K562 (cell line): ENCODE results near the gene ZSCAN12. TPM values are rescaled to one million over a fixed set of nuclear protein-coding genes. Genes with fewer than 3 reads are reported as not detected.

Experiments used
- ATAC-seq: fragments of 200-7000 bp; cut with Tn5 transposase; 3 replicates; pipeline ENCODE4 v1.9.1; 2020; ENCODE audit warnings: moderate library complexity
- BruUV-seq: library from RNA; stranded (reverse); fragments of 400-500 nt; replicated peaks from 2 replicates; lab custom pipeline; 2021; lab: Mats Ljungman, UMichigan
- CTCF ChIA-PET: fragments of 300-600 bp; formaldehyde crosslinking; extraction: SDS; loops from one replicate; lab custom pipeline; 2021; ENCODE audit warnings: low intra/inter-chr PET ratio; lab: Yijun Ruan, JAX
- POLR2A ChIA-PET: fragments of 300-600, 350-650 bp; sonication (Branson Sonifier 250); formaldehyde crosslinking; extraction: SDS; loops from one replicate; lab custom pipeline; 2021; ENCODE audit warnings: antibody characterized with exemption, inconsistent platforms; lab: Yijun Ruan, JAX
- DNase-seq, 4 experiments: peaks; one replicate each; pipeline versions ENCODE4 v3.0.0 to v3.0.0-alpha.2; 2011 to 2018; ENCODE audit warnings: low spot score in 3 of 4, mixed read lengths in 3 of 4; ENCODE audit errors: extremely low read depth in 1 of 4
- FAIRE-seq: peaks from 2 replicates; lab custom pipeline; 2011; peaks lifted over from hg19 to GRCh38; lab: Jason Lieb, UNC
- H2AFZ ChIP-seq: 2 replicates; pipeline ENCODE4 v1.6.0; 2011; ENCODE audit warnings: low read depth, low read length, control low read depth, inconsistent platforms
- H3K27ac ChIP-seq: fragments of 200-600 bp; 3 replicates; pipeline ENCODE4 v1.8.0; 2011; ENCODE audit warnings: low read depth, mild to moderate bottlenecking, control low read depth, inconsistent platforms, low read length, moderate library complexity, mixed read lengths; ENCODE audit errors: extremely low read depth
- H3K27me3 ChIP-seq, 2 experiments: fragments of 300-600 bp in 1 of 2; 2 replicates in 1 of 2; 3 replicates in 1 of 2; pipeline versions ENCODE4 v1.6.0 to v1.8.0; 2011; ENCODE audit warnings: inconsistent platforms in 2 of 2, low read length in 2 of 2, mild to moderate bottlenecking in 1 of 2, mixed read lengths in 1 of 2, moderate library complexity in 1 of 2; ENCODE audit not compliant: control insufficient read depth in 2 of 2, insufficient read depth in 2 of 2
- H3K36me3 ChIP-seq: fragments of 300-600 bp; 3 replicates; pipeline ENCODE4 v1.8.0; 2011; ENCODE audit warnings: mild to moderate bottlenecking, low read length, inconsistent platforms; ENCODE audit not compliant: control insufficient read depth, insufficient read depth
- H3K4me1 ChIP-seq, 2 experiments: fragments of 200-600 bp in 1 of 2; replicated peaks in 1 of 2; 2 replicates in 1 of 2; 3 replicates in 1 of 2; pipeline versions ENCODE4 v1.5.1 to v1.8.0; 2011; ENCODE audit warnings: inconsistent platforms in 2 of 2, low read length in 2 of 2, mild to moderate bottlenecking in 1 of 2, mixed read lengths in 1 of 2, moderate library complexity in 1 of 2; ENCODE audit not compliant: control insufficient read depth in 2 of 2, insufficient read depth in 2 of 2
- H3K4me2 ChIP-seq: 2 replicates; pipeline ENCODE4 v1.6.1; 2011; ENCODE audit warnings: low read length, control low read depth, inconsistent platforms, mixed read lengths; ENCODE audit not compliant: insufficient read depth
- H3K4me3 ChIP-seq: fragments of 200-600 bp; sonication (generic), shearing (Covaris generic); 2 replicates; pipeline ENCODE4 v1.5.1; 2016; ENCODE audit warnings: control low read depth, inconsistent platforms
- H3K79me2 ChIP-seq: fragments of 200-600 bp; 3 replicates; pipeline ENCODE4 v1.8.0; 2011; ENCODE audit warnings: low read length, inconsistent platforms; ENCODE audit not compliant: control insufficient read depth, insufficient read depth
- H3K9ac ChIP-seq, 2 experiments: 2 replicates each; pipeline versions ENCODE4 v1.6.0 to v1.6.1; 2011; ENCODE audit warnings: low read depth in 2 of 2, low read length in 2 of 2, control low read depth in 1 of 2, inconsistent platforms in 1 of 2, mild to moderate bottlenecking in 1 of 2, mixed read lengths in 1 of 2; ENCODE audit not compliant: insufficient read depth in 1 of 2
- H3K9me1 ChIP-seq: one replicate; pipeline ENCODE4 v1.6.0; 2011; ENCODE audit warnings: inconsistent platforms, mild to moderate bottlenecking, low read length, moderate library complexity; ENCODE audit not compliant: control insufficient read depth, insufficient read depth
- H3K9me3 ChIP-seq: replicated peaks from 2 replicates; pipeline ENCODE4 v1.5.1; 2011; ENCODE audit warnings: low read depth, low read length, inconsistent platforms; ENCODE audit not compliant: control insufficient read depth, insufficient read depth
- H4K20me1 ChIP-seq: replicated peaks from 2 replicates; pipeline ENCODE4 v1.6.1; 2011; ENCODE audit warnings: low read length, inconsistent platforms, mixed read lengths; ENCODE audit not compliant: control insufficient read depth, insufficient read depth
- CEBPG ChIP-seq, 3 experiments: fragments of 200-800 bp in 1 of 3; sonication (Bioruptor generic) in 1 of 3; sonication (generic) in 1 of 3; formaldehyde crosslinking in 1 of 3; IDR thresholded peaks in 2 of 3; conservative IDR thresholded peaks in 1 of 3; 2 replicates each; pipeline versions ENCODE4 v1.6.1 to v1.8.0; 2016 to 2022; ENCODE audit warnings: missing compliant biosample characterization in 2 of 3, missing genetic modification characterization in 2 of 3, mild to moderate bottlenecking in 1 of 3, missing genetic modification reagents in 1 of 3
- CHD1 ChIP-seq: fragments of 200-600 bp; sonication (generic); IDR thresholded peaks from one replicate; pipeline ENCODE4 v1.6.1; 2012; ENCODE audit warnings: mild to moderate bottlenecking, moderate library complexity, low read length, inconsistent platforms
- DDX20 ChIP-seq: fragments of 450-650 bp; IDR thresholded peaks from 2 replicates; pipeline ENCODE4 v1.6.1; 2016; ENCODE audit warnings: missing genetic modification characterization, low read depth, mild to moderate bottlenecking, missing compliant biosample characterization, moderate library complexity
- FOXJ2 ChIP-seq: fragments of 200-800 bp; sonication (Bioruptor generic); IDR thresholded peaks from 2 replicates; pipeline ENCODE4 v1.6.1; 2016; ENCODE audit warnings: missing genetic modification characterization, missing compliant biosample characterization
- HDAC6 ChIP-seq: IDR thresholded peaks from 2 replicates; pipeline ENCODE4 v1.6.1; 2012; ENCODE audit warnings: low read depth, mild to moderate bottlenecking, control low read depth, inconsistent platforms, low read length, moderate library complexity
- MECOM ChIP-seq: fragments of 250-450 bp; sonication (Bioruptor Pico); IDR thresholded peaks from 2 replicates; pipeline ENCODE4 v1.8.0; 2022; ENCODE audit warnings: inconsistent platforms
- MYC ChIP-seq, 2 experiments: fragments of 250-450 bp in 1 of 2; sonication (Bioruptor Pico) in 1 of 2; IDR thresholded peaks; 2 replicates each; pipeline versions ENCODE4 v1.5.1 to v1.6.1; 2012 to 2021; ENCODE audit warnings: low read depth in 2 of 2, borderline replicate concordance in 1 of 2, improper control_type of control experiment in 1 of 2, low read length in 1 of 2, mild to moderate bottlenecking in 1 of 2, moderate library complexity in 1 of 2
- OTX1 ChIP-seq: fragments of 450-650 bp; formaldehyde crosslinking; IDR thresholded peaks from 2 replicates; pipeline ENCODE4 v1.4.0; 2022; ENCODE audit warnings: mild to moderate bottlenecking
- PML ChIP-seq: IDR thresholded peaks from 2 replicates; pipeline ENCODE4 v1.6.1; 2012; ENCODE audit warnings: low read length, inconsistent platforms
- SMAD1 ChIP-seq: fragments of 150-350 bp; IDR thresholded peaks from 2 replicates; pipeline ENCODE4 v1.6.1; 2014; ENCODE audit warnings: low read length, low read depth; ENCODE audit not compliant: partially characterized antibody
- TEAD1 ChIP-seq, 2 experiments: fragments of 450-650 bp in 1 of 2; sonication (generic) in 1 of 2; formaldehyde crosslinking; IDR thresholded peaks; 2 replicates each; pipeline versions ENCODE4 v1.4.0 to v1.8.0; 2020 to 2022; ENCODE audit warnings: mild to moderate bottlenecking in 2 of 2, missing genetic modification reagents in 1 of 2
- THRB ChIP-seq: fragments of 450-650 bp; formaldehyde crosslinking; conservative IDR thresholded peaks from 2 replicates; pipeline ENCODE4 v1.4.0; 2022; ENCODE audit warnings: mild to moderate bottlenecking, missing genetic modification characterization
- ZBTB17 ChIP-seq: fragments of 450-650 bp; formaldehyde crosslinking; IDR thresholded peaks from 2 replicates; pipeline ENCODE4 v1.4.0; 2020; ENCODE audit warnings: mild to moderate bottlenecking
- ZBTB8A ChIP-seq: fragments of 450-650 bp; IDR thresholded peaks from 2 replicates; pipeline ENCODE4 v1.6.1; 2018; ENCODE audit warnings: mild to moderate bottlenecking, moderate library complexity; ENCODE audit not compliant: partially characterized antibody
- ZNF12 ChIP-seq: sonication (generic); formaldehyde crosslinking; IDR thresholded peaks from 2 replicates; pipeline ENCODE4 v1.4.0; 2020; ENCODE audit warnings: mild to moderate bottlenecking, missing genetic modification reagents
- ZNF561 ChIP-seq: fragments of 450-650 bp; formaldehyde crosslinking; conservative IDR thresholded peaks from 2 replicates; pipeline ENCODE4 v1.4.0; 2020; ENCODE audit warnings: mild to moderate bottlenecking, moderate library complexity
- ZNF717 ChIP-seq: fragments of 250-450 bp; sonication (Bioruptor Pico); IDR thresholded peaks from 2 replicates; pipeline ENCODE4 v1.5.0; 2021
- ZNF780A ChIP-seq: fragments of 250-450 bp; sonication (Bioruptor Pico); IDR thresholded peaks from 2 replicates; pipeline ENCODE4 v1.5.0; 2021; ENCODE audit warnings: mild to moderate bottlenecking
- in situ Hi-C: fragments of 300-500 bp; cut with MboI; formaldehyde crosslinking; loops from 4 replicates; pipeline ENCODE4 v1.15.0; 2018; ENCODE audit warnings: inconsistent platforms, mixed read lengths
- intact Hi-C: fragments of 100-400 bp; cut with micrococcal nuclease; formaldehyde crosslinking; loops from 2 replicates; pipeline ENCODE4 v1.14.2; 2022
- polyA plus RNA-seq, 8 experiments: library from polyadenylated mRNA; depleted of rRNA in 4 of 8; stranded (reverse) in 5 of 8; unstranded in 3 of 8; fragments of >200 nt; fragmentation: Nextera tagmentation in 2 of 8; fragmentation: Illumina TruSeq in 1 of 8; extraction: Ambion mirVana in 2 of 8; extraction: Trizol in 1 of 8; gene quantifications; 2 replicates each; pipeline versions ENCODE4 v1.2.1 to v1.2.3, GENCODE V29; 2011 to 2014; ENCODE audit warnings: inconsistent platforms in 1 of 8, missing spikeins in 1 of 8
- total RNA-seq, 7 experiments: library from RNA; depleted of rRNA in 6 of 7; stranded (reverse); fragments of >200 nt in 6 of 7; fragmentation: Illumina TruSeq in 2 of 7; extraction: Trizol in 2 of 7; gene quantifications; 2 replicates each; pipeline versions ENCODE4 v1.2.1 to v1.2.3, GENCODE V29; 2011 to 2021; ENCODE audit warnings: low replicate concordance in 1 of 7
- TF ChIP-seq, protein P1 (sequence below): sonication (generic); formaldehyde crosslinking; IDR thresholded peaks from 2 replicates; pipeline ENCODE4 v1.8.1; 2023; ENCODE audit warnings: mild to moderate bottlenecking, missing genetic modification reagents

ZSCAN12 gene
- total and polyA plus RNA-seq, 9 of the 15 experiments (the other 6 are each of a cell fraction or from before 2014, with no cell fraction given) = 2.5 to 19.6 (median 12.5) TPM

- no peak for FAIRE-seq
- CTCF ChIA-PET = interaction anchor here (0.6 kb wide), 1 partner anchor 477 kb away, joined by 4 read pairs; no protein-coding TSS in a partner anchor
- H3K4me3 ChIP-seq = peak overlapping the region; percentile 69
- no peak for TF ChIP-seq ZNF717 (CRISPR knock-in tag)
- TF ChIP-seq ZBTB8A = no peak
- TF ChIP-seq DDX20 (tag) = no peak
- TF ChIP-seq, protein P1, sequence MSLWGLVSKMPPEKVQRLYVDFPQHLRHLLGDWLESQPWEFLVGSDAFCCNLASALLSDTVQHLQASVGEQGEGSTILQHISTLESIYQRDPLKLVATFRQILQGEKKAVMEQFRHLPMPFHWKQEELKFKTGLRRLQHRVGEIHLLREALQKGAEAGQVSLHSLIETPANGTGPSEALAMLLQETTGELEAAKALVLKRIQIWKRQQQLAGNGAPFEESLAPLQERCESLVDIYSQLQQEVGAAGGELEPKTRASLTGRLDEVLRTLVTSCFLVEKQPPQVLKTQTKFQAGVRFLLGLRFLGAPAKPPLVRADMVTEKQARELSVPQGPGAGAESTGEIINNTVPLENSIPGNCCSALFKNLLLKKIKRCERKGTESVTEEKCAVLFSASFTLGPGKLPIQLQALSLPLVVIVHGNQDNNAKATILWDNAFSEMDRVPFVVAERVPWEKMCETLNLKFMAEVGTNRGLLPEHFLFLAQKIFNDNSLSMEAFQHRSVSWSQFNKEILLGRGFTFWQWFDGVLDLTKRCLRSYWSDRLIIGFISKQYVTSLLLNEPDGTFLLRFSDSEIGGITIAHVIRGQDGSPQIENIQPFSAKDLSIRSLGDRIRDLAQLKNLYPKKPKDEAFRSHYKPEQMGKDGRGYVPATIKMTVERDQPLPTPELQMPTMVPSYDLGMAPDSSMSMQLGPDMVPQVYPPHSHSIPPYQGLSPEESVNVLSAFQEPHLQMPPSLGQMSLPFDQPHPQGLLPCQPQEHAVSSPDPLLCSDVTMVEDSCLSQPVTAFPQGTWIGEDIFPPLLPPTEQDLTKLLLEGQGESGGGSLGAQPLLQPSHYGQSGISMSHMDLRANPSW (CRISPR knock-in tag) = no peak
- no peak for TF ChIP-seq CEBPG (CRISPR knock-in tag; IDR thresholded peaks at IDR 0.05)
- TF ChIP-seq CEBPG (tag; conservative IDR thresholded peaks at IDR 0.05 in 1 of 2, IDR thresholded peaks at IDR 0.05 in 1 of 2) = no peak
- TF ChIP-seq PML = no peak
- no peak for TF ChIP-seq ZNF561 (CRISPR knock-in tag)
- TF ChIP-seq ZNF12 (CRISPR knock-in tag) = no peak
- peak; percentile 64; the same call in 1 of the 2 replicates for TF ChIP-seq MYC (IDR thresholded peaks at IDR 0.05; ENCODE audit: low read depth, low read length)
- no peak for TF ChIP-seq MYC (CRISPR knock-in tag; IDR thresholded peaks at IDR 0.05; ENCODE audit: borderline replicate concordance, low read depth)
- no peak for TF ChIP-seq MECOM (CRISPR knock-in tag)
- no peak; the same call in 1 of the 2 replicates for TF ChIP-seq FOXJ2 (tag)
- TF ChIP-seq ZBTB17 (CRISPR knock-in tag) = peak; percentile 92
- TF ChIP-seq SMAD1 = no peak
- TF ChIP-seq OTX1 = peak; percentile 23; the same call in 1 of the 2 replicates
- TF ChIP-seq TEAD1 (CRISPR knock-in tag; IDR thresholded peaks at IDR 0.05) = no peak
- no peak for TF ChIP-seq ZNF780A (CRISPR knock-in tag)
- TF ChIP-seq CHD1 = peak; percentile 57
- 0 out of 2 replicates have a peak, but pooled peaks have one; percentile 30 for TF ChIP-seq THRB
- no peak for TF ChIP-seq HDAC6
Observed at GRCh38 chr6:28337121-28337520, 62.4 kb downstream of the ZSCAN12 start.

More at GRCh38 chr6:28337121-28337520, 62.4 kb downstream of the ZSCAN12 start:
- POLR2A ChIA-PET = interaction anchor here (0.6 to 6.4 kb wide), 32 partner anchors 9 to 444 kb away, joined by 3 to 80 read pairs (median 6); partner anchors contain the start of genes PGBD1, ZKSCAN3, ZKSCAN4 and ZKSCAN8
- no peaks in the 10 kb centered on the region for H3K9me1 ChIP-seq
- in situ Hi-C loops (no loop called here), intact Hi-C loops (loop anchor here (5.0 kb wide), 4 partner anchors 55 to 530 kb away; partner anchors contain the start of gene PGBD1)
- H3K27ac ChIP-seq = peak overlapping the region; percentile 98
- no peaks in the 10 kb centered on the region for H4K20me1 ChIP-seq
- peaks cover 23 to 43% of the 10 kb centered on the region in 2 experiments for H3K4me1 ChIP-seq
- peak overlapping the region; percentile 60 to 99; a peak in 3 of 4 replicates for H3K9ac ChIP-seq
- DNase-seq (peak; percentile 38 to 63 (median 42)), ATAC-seq (0 out of 3 replicates have a peak, but pooled peaks have one; percentile 12)
- peaks cover 6% of the 10 kb centered on the region; the same call in 1 of the 2 replicates for H3K9me3 ChIP-seq
- peak overlapping the region; percentile 61 for H2AFZ ChIP-seq
- H3K36me3 ChIP-seq = no peaks in the 10 kb centered on the region
- peak overlapping the region; percentile 95 for H3K4me2 ChIP-seq
- no TSS peak for BruUV-seq
- no peaks in the 10 kb centered on the region for H3K27me3 ChIP-seq
- peaks cover 37% of the 10 kb centered on the region for H3K79me2 ChIP-seq
